K562 (cell line): Measurements from ENCODE around the gene FBN1. TPM values are rescaled to one million over a fixed set of nuclear protein-coding genes. Genes with fewer than 3 reads are reported as not detected.

Source experiments
- ATAC-seq: fragments of 200-7000 bp; cut with Tn5 transposase; 3 replicates; pipeline ENCODE4 v1.9.1; 2020; ENCODE audit warnings: moderate library complexity
- BruUV-seq: library from RNA; stranded (reverse); fragments of 400-500 nt; replicated peaks from 2 replicates; lab custom pipeline; 2021; lab: Mats Ljungman, UMichigan
- CTCF ChIA-PET: fragments of 300-600 bp; formaldehyde crosslinking; extraction: SDS; loops from one replicate; lab custom pipeline; 2021; ENCODE audit warnings: low intra/inter-chr PET ratio; lab: Yijun Ruan, JAX
- POLR2A ChIA-PET: fragments of 300-600, 350-650 bp; sonication (Branson Sonifier 250); formaldehyde crosslinking; extraction: SDS; loops from one replicate; lab custom pipeline; 2021; ENCODE audit warnings: antibody characterized with exemption, inconsistent platforms; lab: Yijun Ruan, JAX
- DNase-seq, 4 experiments: peaks; one replicate each; pipeline versions ENCODE4 v3.0.0 to v3.0.0-alpha.2; 2011 to 2018; ENCODE audit warnings: low spot score in 3 of 4, mixed read lengths in 3 of 4; ENCODE audit errors: extremely low read depth in 1 of 4
- FAIRE-seq: peaks from 2 replicates; lab custom pipeline; 2011; peaks lifted over from hg19 to GRCh38; lab: Jason Lieb, UNC
- H2AFZ ChIP-seq: 2 replicates; pipeline ENCODE4 v1.6.0; 2011; ENCODE audit warnings: low read depth, low read length, control low read depth, inconsistent platforms
- H3K27ac ChIP-seq: fragments of 200-600 bp; 3 replicates; pipeline ENCODE4 v1.8.0; 2011; ENCODE audit warnings: low read depth, mild to moderate bottlenecking, control low read depth, inconsistent platforms, low read length, moderate library complexity, mixed read lengths; ENCODE audit errors: extremely low read depth
- H3K27me3 ChIP-seq, 2 experiments: fragments of 300-600 bp in 1 of 2; 2 replicates in 1 of 2; 3 replicates in 1 of 2; pipeline versions ENCODE4 v1.6.0 to v1.8.0; 2011; ENCODE audit warnings: inconsistent platforms in 2 of 2, low read length in 2 of 2, mild to moderate bottlenecking in 1 of 2, mixed read lengths in 1 of 2, moderate library complexity in 1 of 2; ENCODE audit not compliant: control insufficient read depth in 2 of 2, insufficient read depth in 2 of 2
- H3K36me3 ChIP-seq: fragments of 300-600 bp; 3 replicates; pipeline ENCODE4 v1.8.0; 2011; ENCODE audit warnings: mild to moderate bottlenecking, low read length, inconsistent platforms; ENCODE audit not compliant: control insufficient read depth, insufficient read depth
- H3K4me1 ChIP-seq, 2 experiments: fragments of 200-600 bp in 1 of 2; replicated peaks in 1 of 2; 2 replicates in 1 of 2; 3 replicates in 1 of 2; pipeline versions ENCODE4 v1.5.1 to v1.8.0; 2011; ENCODE audit warnings: inconsistent platforms in 2 of 2, low read length in 2 of 2, mild to moderate bottlenecking in 1 of 2, mixed read lengths in 1 of 2, moderate library complexity in 1 of 2; ENCODE audit not compliant: control insufficient read depth in 2 of 2, insufficient read depth in 2 of 2
- H3K4me2 ChIP-seq: 2 replicates; pipeline ENCODE4 v1.6.1; 2011; ENCODE audit warnings: low read length, control low read depth, inconsistent platforms, mixed read lengths; ENCODE audit not compliant: insufficient read depth
- H3K4me3 ChIP-seq: fragments of 200-600 bp; sonication (generic), shearing (Covaris generic); 2 replicates; pipeline ENCODE4 v1.5.1; 2016; ENCODE audit warnings: control low read depth, inconsistent platforms
- H3K79me2 ChIP-seq: fragments of 200-600 bp; 3 replicates; pipeline ENCODE4 v1.8.0; 2011; ENCODE audit warnings: low read length, inconsistent platforms; ENCODE audit not compliant: control insufficient read depth, insufficient read depth
- H3K9ac ChIP-seq, 2 experiments: 2 replicates each; pipeline versions ENCODE4 v1.6.0 to v1.6.1; 2011; ENCODE audit warnings: low read depth in 2 of 2, low read length in 2 of 2, control low read depth in 1 of 2, inconsistent platforms in 1 of 2, mild to moderate bottlenecking in 1 of 2, mixed read lengths in 1 of 2; ENCODE audit not compliant: insufficient read depth in 1 of 2
- H3K9me1 ChIP-seq: one replicate; pipeline ENCODE4 v1.6.0; 2011; ENCODE audit warnings: inconsistent platforms, mild to moderate bottlenecking, low read length, moderate library complexity; ENCODE audit not compliant: control insufficient read depth, insufficient read depth
- H3K9me3 ChIP-seq: replicated peaks from 2 replicates; pipeline ENCODE4 v1.5.1; 2011; ENCODE audit warnings: low read depth, low read length, inconsistent platforms; ENCODE audit not compliant: control insufficient read depth, insufficient read depth
- H4K20me1 ChIP-seq: replicated peaks from 2 replicates; pipeline ENCODE4 v1.6.1; 2011; ENCODE audit warnings: low read length, inconsistent platforms, mixed read lengths; ENCODE audit not compliant: control insufficient read depth, insufficient read depth
- CBX8 ChIP-seq: fragments of 200-600 bp; sonication (generic); IDR thresholded peaks from 2 replicates; pipeline ENCODE4 v1.6.1; 2012; ENCODE audit warnings: borderline replicate concordance, mixed run types, low read depth, mild to moderate bottlenecking, moderate library complexity, mixed read lengths, low read length, control low read depth, inconsistent platforms; ENCODE audit not compliant: poor library complexity, severe bottlenecking; ENCODE audit errors: extremely low read depth
- CREBBP ChIP-seq: IDR thresholded peaks from one replicate; pipeline ENCODE4 v1.6.1; 2012; ENCODE audit warnings: low read depth, mild to moderate bottlenecking, control low read depth, inconsistent platforms, low read length
- ELF2 ChIP-seq: fragments of 250-450 bp; sonication (Bioruptor Pico); IDR thresholded peaks from 2 replicates; pipeline ENCODE4 v1.5.0; 2021; ENCODE audit warnings: mild to moderate bottlenecking
- ETS2 ChIP-seq: IDR thresholded peaks from 2 replicates; pipeline ENCODE4 v1.6.1; 2016; ENCODE audit warnings: borderline replicate concordance, missing genetic modification characterization, mild to moderate bottlenecking, moderate library complexity, missing compliant biosample characterization; ENCODE audit not compliant: poor library complexity, severe bottlenecking
- HNRNPL ChIP-seq: fragments of 200-400 bp; formaldehyde crosslinking; IDR thresholded peaks from 2 replicates; pipeline ENCODE4 v1.6.1; 2017; ENCODE audit warnings: low read depth, mild to moderate bottlenecking, low read length
- HNRNPUL1 ChIP-seq: fragments of 200-400 bp; formaldehyde crosslinking; IDR thresholded peaks from 2 replicates; pipeline ENCODE4 v1.6.1; 2017; ENCODE audit warnings: low read length
- LCOR ChIP-seq: sonication (generic); formaldehyde crosslinking; IDR thresholded peaks from 2 replicates; pipeline ENCODE4 v1.8.0; 2022; ENCODE audit warnings: mild to moderate bottlenecking, missing genetic modification reagents
- MXD1 ChIP-seq: fragments of 250-450 bp; sonication (Bioruptor Pico); IDR thresholded peaks from 2 replicates; pipeline ENCODE4 v1.8.0; 2021; ENCODE audit warnings: borderline replicate concordance, mild to moderate bottlenecking, moderate library complexity; ENCODE audit not compliant: poor library complexity, severe bottlenecking
- POLR3G ChIP-seq: IDR thresholded peaks from 2 replicates; pipeline ENCODE4 v1.6.1; 2011; ENCODE audit not compliant: insufficient read length, insufficient replicate concordance; ENCODE audit errors: extremely low read depth
- RHOXF2B ChIP-seq: fragments of 250-450 bp; sonication (Bioruptor Pico); conservative IDR thresholded peaks from 2 replicates; pipeline ENCODE4 v1.5.1; 2021
- RUNX1 ChIP-seq: sonication (generic); IDR thresholded peaks from 2 replicates; pipeline ENCODE4 v1.6.1; 2016; ENCODE audit warnings: antibody characterized with exemption, low read depth
- SREBF2 ChIP-seq: sonication (generic); formaldehyde crosslinking; IDR thresholded peaks from 2 replicates; pipeline ENCODE4 v1.4.0; 2020; ENCODE audit warnings: mild to moderate bottlenecking, missing genetic modification reagents
- SRF ChIP-seq, 2 experiments: fragments of 250-450, 450-650 bp in 1 of 2; sonication (Bioruptor Pico) in 1 of 2; sonication (generic) in 1 of 2; formaldehyde crosslinking; IDR thresholded peaks; 2 replicates each; pipeline versions ENCODE4 v1.5.0 to v1.5.1; 2020 to 2022; ENCODE audit warnings: mild to moderate bottlenecking in 1 of 2, missing genetic modification reagents in 1 of 2
- ZNF347 ChIP-seq: fragments of 450-650 bp; formaldehyde crosslinking; IDR thresholded peaks from 2 replicates; pipeline ENCODE4 v1.4.0; 2020; ENCODE audit warnings: low read depth, mild to moderate bottlenecking, moderate library complexity
- ZNF436 ChIP-seq: fragments of 250-450, 450-650 bp; sonication (Bioruptor Pico); formaldehyde crosslinking; IDR thresholded peaks from 2 replicates; pipeline ENCODE4 v1.7.0; 2020; ENCODE audit warnings: mild to moderate bottlenecking
- WGBS: fragments of 100-300 bp; shearing (Covaris generic); methylation state at CpG from one replicate; pipeline ENCODE4 v1.1.6; 2016; ENCODE audit warnings: low coverage, mixed read lengths; ENCODE audit not compliant: insufficient coverage; ENCODE audit errors: missing lambda C conversion rate; 5-methylcytosine and 5-hydroxymethylcytosine counted together
- in situ Hi-C: fragments of 300-500 bp; cut with MboI; formaldehyde crosslinking; loops from 4 replicates; pipeline ENCODE4 v1.15.0; 2018; ENCODE audit warnings: inconsistent platforms, mixed read lengths
- intact Hi-C: fragments of 100-400 bp; cut with micrococcal nuclease; formaldehyde crosslinking; loops from 2 replicates; pipeline ENCODE4 v1.14.2; 2022
- polyA plus RNA-seq, 8 experiments: library from polyadenylated mRNA; depleted of rRNA in 4 of 8; stranded (reverse) in 5 of 8; unstranded in 3 of 8; fragments of >200 nt; fragmentation: Nextera tagmentation in 2 of 8; fragmentation: Illumina TruSeq in 1 of 8; extraction: Ambion mirVana in 2 of 8; extraction: Trizol in 1 of 8; gene quantifications; 2 replicates each; pipeline versions ENCODE4 v1.2.1 to v1.2.3, GENCODE V29; 2011 to 2014; ENCODE audit warnings: inconsistent platforms in 1 of 8, missing spikeins in 1 of 8
- total RNA-seq, 7 experiments: library from RNA; depleted of rRNA in 6 of 7; stranded (reverse); fragments of >200 nt in 6 of 7; fragmentation: Illumina TruSeq in 2 of 7; extraction: Trizol in 2 of 7; gene quantifications; 2 replicates each; pipeline versions ENCODE4 v1.2.1 to v1.2.3, GENCODE V29; 2011 to 2021; ENCODE audit warnings: low replicate concordance in 1 of 7

The FBN1 gene
- total and polyA plus RNA-seq, 9 of the 15 experiments (the other 6 are each of a cell fraction or from before 2014, with no cell fraction given), result 0.15 to 1.2 (median 0.60) TPM

DNA sequence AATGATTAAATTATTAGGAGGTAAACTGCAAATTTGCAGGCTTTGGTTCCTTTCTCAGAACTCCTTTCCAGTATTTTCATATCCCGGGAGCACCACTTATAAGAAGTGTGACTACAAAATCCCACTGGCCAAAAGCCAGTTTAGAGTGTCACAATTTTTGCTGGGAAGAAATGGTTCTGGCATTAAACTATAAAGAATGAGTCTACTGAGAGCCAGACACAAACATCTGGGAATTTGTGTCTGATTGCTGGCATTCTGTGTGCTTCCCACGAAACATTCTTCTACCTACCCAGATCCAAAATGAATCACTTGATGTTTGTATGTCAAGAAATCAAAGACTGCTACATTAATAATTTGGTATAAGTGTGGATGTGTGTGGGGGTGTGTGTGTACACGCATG is 231.5 kb downstream of the FBN1 start (continued):
- no peak for TF ChIP-seq RUNX1
- TF ChIP-seq CBX8, result no peak

DNA sequence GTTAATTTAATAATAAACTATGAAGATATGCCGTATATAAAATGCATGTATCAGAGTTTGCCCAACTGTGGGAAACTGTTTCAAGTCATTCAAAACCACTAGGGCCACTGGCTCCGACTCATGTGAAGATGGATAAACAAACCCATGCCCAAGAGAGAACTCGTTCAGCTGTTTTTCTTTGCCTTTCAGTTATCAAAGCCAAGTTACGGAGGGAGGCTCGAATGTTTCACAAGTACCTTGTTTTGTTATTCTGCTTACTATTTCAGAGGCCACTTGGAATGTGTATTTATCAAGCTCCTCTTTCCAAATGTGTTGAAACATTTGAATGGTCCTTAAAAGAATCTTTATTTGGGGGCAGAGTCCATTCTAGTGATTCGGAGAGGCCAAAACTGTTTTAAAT is 232.2 kb downstream of the FBN1 start:
- Histone ChIP-seq H3K4me2 (no peak overlapping the region), H3K27ac (no peak overlapping the region), H3K9ac (no peak overlapping the region), H2AFZ (no peak overlapping the region), H3K36me3 (no peaks in the 10 kb centered on the region), H4K20me1 (no peaks in the 10 kb centered on the region), H3K9me3 (no peaks in the 10 kb centered on the region), H3K4me1 (no peaks in the 10 kb centered on the region), H3K4me3 (no peak overlapping the region), H3K79me2 (no peaks in the 10 kb centered on the region), H3K27me3 (peaks cover 10 to 15% of the 10 kb centered on the region in 2 experiments), H3K9me1 (no peaks in the 10 kb centered on the region)
- whole genome bisulfite sequencing, result 7% methylated on average over 6 of the region's 6 CpGs
- DNase-seq, result no peak
- in situ Hi-C loops, result no loop called here
- FAIRE-seq, result no peak
- intact Hi-C loops, result no loop called here
- TF ChIP-seq ZNF347 (no peak), LCOR (CRISPR knock-in tag) (no peak), MXD1 (no peak), CBX8 (no peak), HNRNPUL1 (no peak), SREBF2 (CRISPR knock-in tag) (no peak), CREBBP (no peak), HNRNPL (no peak), ZNF436 (no peak), ELF2 (CRISPR knock-in tag) (no peak), POLR3G (no peak), RHOXF2B (CRISPR knock-in tag) (no peak), ETS2 (tag) (no peak), SRF (CRISPR knock-in tag; IDR thresholded peaks at IDR 0.05) (no peak)
- ChIA-PET POLR2A (interaction anchor here (0.8 kb wide), 1 partner anchor 166 kb away, joined by 4 read pairs; no protein-coding TSS in a partner anchor), CTCF (no interaction called here)
- no TSS peak for BruUV-seq
- no peak for ATAC-seq
